GM18519 (cell line): Measurements from ENCODE around the gene CDA.

ENCODE experiments used
- ATAC-seq: cut with Tn5 transposase; IDR thresholded peaks from one replicate; pipeline ENCODE4 v1.9.1; 2021; ENCODE audit warnings: mild to moderate bottlenecking, moderate library complexity; ENCODE audit not compliant: unreplicated experiment, low FRiP score

Gene CDA

DNA sequence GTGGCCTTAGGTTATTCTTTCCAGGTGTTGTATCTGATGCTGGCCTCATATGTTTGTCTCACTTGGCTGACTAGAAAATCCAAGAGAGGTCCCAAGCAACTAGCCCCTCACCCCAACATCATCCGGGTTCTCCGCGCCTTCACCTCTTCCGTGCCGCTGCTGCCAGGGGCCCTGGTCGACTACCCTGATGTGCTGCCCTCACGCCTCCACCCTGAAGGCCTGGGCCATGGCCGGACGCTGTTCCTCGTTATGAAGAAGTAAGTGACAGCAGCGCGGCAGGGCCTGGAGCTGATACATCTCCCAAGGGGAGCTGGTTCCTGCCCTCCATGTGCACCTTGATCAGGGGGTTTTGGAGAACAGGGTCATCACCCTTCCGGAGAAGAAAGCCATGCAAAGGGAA, 55.5 kb downstream of the CDA start:
- ATAC-seq, result no peak

DNA sequence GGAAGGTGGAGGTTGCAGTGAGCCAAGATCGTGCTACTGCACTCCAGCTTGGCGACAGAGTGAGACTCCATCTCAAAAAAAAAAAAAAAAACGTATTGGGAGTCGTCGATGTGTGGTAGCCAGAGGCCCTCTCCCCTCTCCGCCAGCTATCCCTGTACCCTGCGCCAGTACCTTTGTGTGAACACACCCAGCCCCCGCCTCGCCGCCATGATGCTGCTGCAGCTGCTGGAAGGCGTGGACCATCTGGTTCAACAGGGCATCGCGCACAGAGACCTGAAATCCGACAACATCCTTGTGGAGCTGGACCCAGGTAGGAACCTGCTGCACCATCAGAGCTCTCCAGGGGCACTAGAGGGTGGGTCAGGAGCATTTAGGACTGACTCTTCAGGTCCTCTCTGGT, 56.5 kb downstream of the CDA start:
- ATAC-seq, result no peak

DNA sequence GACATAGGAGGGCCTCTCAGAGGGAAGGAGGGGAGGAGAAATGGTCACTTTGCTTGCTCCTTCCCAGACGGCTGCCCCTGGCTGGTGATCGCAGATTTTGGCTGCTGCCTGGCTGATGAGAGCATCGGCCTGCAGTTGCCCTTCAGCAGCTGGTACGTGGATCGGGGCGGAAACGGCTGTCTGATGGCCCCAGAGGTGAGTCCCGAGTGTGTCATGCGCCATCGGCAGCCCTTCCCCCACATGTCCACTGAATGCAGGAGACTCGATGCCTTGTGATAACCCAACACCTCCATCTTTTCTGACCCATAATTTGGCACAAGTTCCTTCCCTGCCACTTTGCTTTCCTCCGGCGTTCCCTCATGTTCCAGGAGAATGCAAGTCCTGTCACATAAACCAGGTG, 59.5 kb downstream of the CDA start:
- ATAC-seq, result no peak

DNA sequence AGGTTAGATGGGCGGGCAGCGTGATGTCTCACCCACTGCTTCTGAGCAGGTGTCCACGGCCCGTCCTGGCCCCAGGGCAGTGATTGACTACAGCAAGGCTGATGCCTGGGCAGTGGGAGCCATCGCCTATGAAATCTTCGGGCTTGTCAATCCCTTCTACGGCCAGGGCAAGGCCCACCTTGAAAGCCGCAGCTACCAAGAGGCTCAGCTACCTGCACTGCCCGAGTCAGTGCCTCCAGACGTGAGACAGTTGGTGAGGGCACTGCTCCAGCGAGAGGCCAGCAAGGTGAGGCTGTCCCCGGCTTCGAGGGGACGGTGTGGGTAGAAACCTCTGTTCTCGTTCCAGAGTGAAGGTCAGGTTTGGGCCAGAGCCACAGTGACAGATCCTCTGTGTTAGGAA, 60.0 kb downstream of the CDA start:
- ATAC-seq, result no peak

DNA sequence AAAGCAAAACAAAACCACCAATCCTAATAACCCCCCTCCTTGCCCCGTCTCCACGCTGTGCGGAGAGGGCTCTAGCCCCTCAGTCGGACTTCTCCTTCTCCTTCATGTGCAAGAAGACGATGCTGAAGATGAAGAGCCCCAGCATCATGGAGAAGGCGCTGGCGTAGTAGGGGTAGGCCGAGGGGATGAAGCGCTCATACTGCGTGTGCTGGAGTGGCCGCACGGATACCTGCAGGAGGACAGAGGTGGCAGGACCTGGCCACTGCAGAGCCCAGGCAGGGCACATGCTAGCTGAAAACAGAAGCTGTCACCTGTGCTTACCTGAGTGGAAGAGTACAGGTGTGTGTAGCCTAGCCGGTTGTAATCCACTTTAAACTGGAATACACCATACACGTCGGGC, 63.4 kb downstream of the CDA start:
- no peak for ATAC-seq

DNA sequence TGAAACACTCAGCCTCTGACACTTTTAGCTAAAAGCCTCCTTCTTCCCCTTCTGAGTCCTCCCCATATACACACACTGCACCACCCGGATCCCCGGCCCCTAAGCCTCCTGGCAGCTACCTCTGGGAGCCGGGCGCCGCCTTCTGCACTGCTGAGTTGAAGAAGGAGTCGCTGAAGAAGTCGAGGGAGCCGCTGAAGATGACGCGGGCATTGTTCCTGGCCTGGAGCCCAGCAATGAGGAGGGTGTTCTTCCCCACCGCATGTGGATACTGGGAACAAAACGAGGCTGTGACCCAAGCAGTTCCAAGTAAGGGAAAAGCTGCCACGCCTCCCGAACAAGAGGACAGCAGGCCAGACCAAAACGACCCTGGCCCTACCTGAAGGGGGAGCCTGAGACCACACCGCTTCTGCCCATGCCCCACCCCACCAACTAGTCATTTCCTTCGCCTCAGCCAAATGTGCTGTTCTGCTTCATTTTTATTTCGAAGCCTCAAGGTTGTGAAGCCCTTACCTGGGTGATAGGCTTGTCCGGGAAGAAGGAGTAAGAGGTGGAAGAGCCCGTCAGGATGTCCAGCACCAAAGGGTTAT, 65.3 kb downstream of the CDA start:
- ATAC-seq, result no peak

DNA sequence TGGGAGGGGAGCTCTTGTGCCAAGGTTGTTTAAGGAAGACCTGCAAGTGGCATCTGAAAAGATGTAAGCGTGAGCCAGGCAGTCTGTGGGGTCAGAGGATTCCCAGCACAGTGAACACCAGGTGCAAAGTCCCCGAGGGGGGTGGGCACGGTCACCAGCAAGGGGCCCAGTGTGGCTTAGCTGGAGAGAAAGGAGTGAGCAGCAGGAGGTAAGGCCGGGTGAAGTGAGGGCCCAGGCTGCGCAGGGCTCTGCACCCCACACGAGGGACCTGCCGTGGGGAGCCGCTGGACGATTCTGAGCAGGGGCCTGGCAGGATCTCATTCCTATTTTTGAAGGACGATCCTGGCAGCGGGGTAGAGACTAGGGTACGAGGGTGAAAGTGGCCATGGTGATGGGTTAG, 68.1 kb downstream of the CDA start:
- no peak for ATAC-seq

DNA sequence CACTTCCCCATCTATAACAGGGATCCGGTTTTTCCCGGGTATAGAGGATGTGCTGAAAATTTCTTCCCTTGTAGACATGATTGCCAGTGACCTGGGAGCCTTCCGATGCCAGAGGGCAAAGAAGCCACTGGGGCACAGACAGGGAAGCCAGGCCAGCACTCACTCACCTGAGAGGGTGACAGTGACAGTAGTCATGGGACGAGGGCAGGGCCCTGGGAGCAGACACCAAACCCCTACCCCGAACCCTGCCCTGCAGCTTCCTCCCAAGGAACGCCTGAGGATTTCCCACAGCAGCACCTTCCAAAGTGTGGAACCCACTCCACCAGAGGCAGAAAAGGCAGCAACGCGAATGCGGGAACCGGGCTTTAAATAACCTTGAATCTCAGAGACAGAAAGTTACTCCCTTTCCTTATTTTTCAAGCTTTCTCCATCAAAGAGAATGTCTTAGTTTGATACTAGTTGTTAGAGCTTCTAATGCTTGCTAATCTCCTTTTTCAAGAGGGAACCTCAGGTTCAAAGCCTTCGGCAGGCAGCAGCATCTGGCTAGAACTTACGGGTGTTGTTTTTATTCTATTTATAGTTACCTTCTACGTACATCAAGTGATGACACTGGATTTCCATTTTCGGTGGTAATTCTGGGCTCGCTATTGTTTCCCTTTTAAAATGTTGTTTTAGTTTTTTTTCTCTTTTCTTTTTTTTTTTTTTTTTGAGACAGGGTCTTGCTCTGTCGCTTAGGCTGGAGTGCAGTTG, 69.4 kb downstream of the CDA start:
- no peak for ATAC-seq

DNA sequence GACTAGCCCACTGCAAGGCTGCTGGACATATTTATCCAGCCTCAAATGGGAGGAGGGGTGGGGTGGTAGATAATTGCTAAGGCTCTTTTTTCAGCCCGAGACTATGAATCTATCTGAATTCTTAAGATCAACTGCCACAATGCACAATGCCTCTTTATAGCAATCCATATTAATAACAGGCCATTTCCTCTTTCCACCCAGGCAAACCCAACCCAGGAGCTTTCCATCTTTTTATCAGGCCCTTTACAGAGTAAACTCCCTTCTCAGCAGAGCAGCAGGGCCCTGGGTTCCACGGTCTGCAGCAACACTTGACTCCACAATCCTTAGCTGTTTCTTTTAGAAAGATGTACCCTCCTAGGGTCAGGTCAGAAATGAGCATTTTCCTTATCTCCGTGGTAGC, 71.5 kb downstream of the CDA start:
- no peak for ATAC-seq

DNA sequence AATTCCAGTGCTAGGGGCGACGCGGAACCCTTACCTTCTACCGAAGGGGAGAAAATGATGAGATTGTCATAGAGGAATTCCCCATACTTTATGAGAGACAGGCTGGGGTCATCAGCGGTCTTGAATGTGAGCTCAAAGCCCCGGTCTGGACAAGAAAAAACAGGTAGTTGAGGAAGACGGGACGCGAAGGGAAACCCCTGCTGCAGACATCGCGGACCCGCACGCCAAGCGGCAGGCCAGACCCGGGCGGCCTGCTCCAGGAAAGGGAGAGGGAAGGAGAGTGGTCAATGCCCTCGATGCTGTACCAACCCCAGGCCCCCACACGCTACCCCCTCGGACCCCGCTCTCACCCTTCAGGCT, 71.9 kb downstream of the CDA start:
- no peak for ATAC-seq

DNA sequence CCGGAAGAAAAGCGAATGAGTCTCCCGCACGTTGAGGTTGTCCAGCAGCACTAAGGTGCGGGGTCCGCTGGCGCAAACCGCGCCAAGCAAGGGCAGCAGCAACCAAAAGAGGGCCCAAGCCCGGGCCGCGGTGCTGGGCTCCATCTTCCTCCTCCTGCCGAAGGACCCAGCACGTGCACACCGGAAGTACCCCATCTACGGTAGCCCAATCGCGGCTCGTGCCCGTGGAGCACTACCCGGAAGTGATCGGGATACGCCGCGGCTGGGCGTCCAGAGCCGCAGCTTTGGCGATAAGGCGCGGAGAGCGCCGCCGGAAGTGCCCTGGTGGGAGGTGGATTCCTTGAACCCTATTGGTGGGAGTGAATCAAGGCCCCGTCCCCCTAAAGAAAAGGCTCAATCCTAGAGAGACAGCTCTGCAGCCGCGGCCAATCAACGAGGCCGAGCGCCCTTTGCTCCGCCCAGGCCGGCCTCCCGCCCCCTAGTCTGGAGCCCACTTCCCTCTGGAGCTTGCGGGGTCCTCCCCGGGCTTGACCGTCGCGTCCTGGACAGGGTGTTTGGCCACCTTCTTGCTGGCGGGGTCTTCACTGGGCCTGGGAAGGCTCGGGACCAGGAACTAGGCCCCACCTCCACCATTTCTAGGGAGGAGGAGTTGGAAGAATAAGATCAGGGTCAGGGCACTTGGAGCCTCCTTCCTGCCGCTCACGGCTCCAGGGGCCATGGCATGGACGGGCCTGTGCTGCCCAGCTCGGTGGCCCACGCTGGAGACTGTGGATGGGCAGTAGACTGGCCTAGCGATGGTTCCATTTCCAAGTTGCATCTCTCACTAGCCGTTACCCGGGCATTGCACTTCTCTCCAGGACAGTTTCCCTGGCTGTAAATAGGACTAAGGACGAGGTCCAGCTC, 72.6 kb downstream of the CDA start, which contains the start of gene DDOST:
Gene DDOST (minus strand): TSS at position 163 of the 903 bp plus-strand sequence. CDS start 19 bp downstream, at position 144.
- peak; percentile 89 for ATAC-seq

DNA sequence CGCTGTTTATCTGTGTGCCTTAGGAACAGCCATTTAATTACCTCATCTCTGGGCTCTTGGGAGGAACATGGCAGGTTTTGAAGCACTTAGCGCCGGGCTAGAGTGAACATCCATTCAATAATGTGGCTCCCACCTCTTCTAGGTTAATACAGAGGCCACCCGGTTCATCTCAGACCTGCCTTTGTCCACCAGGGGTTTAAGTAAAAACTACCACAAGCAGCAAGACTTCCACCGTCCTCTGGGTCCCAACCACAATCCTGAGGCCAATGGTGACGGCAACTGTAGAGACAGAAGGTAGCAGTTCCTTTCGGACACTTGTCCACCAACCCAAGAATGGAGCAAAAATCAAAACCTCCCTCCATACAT, 73.2 kb downstream of the CDA start:
- no peak for ATAC-seq

DNA sequence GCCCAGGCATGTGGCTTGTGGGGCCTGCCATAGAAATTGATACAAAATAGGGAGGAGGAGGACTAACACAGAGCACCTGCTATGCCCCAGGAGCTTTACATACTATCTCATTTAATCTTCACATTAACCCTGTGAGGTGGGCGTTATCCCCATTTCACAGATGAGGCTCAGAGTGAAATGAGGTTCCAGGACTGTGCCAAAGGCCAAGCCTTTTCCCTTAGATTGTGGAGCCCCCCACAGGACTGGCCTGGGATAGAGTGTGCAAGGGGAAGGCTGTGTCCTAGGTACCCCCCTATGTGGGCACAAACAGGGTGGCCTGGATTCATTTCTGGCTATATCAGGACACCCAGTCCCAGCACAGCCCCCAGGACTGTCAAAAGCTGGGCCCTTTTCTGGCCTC, 74.5 kb downstream of the CDA start:
- ATAC-seq, result no peak

DNA sequence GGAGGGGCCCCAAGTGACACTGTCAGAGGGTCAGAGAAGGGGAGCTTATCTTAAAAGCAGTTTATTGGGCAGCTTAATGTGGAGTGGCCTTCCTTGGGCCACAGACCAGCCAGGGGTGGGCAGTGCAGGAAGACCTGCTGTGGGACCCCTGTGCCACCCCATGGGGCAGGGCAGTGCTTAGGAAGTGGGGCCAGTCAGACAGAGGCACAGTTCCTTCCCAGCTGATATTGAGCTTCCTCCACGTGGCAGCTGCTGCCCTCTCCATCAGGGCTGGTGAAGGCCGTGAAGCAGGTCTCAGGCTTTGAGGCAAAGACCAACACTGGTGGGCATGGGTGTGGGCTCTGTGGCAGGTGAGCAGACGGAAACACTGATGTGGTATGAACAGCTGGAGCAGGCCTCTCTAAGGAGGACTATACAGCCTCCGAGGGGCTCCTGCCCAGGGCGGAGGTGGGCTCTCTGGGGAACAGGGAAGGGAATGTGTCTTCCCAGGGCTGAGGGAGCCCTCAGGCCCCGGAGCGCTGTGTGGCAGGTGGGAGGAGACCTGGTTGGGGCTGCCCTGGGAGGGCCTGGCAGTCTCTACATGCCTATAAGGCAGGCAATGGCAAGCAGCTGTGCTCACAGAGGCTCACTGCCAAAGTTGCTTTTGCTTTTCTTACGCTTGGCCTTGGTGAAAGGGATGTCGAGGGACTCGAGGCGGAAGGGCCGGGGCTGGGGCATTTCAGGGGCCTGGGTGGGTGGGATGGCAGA, 75.2 kb downstream of the CDA start:
- no peak for ATAC-seq

DNA sequence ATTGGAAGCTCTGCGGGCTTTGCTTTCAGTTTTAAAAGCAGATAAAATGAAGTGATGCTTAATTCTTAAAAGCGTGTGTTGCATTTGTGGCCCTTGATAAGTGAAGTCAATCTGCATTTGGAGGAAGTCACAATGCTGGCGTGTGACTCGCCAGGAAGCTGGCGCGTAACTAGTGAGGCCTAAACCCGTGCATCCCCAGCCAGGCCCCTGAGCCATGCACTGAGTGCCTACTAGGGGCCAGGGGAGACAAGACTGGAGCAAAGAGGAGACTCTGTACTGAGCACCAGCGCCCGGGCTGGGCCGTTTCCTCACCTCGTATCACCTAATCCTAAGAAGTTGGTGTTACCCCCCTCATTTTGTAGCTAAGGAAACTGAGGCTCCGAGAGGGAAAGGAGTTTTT, 76.8 kb downstream of the CDA start:
- ATAC-seq, result no peak

DNA sequence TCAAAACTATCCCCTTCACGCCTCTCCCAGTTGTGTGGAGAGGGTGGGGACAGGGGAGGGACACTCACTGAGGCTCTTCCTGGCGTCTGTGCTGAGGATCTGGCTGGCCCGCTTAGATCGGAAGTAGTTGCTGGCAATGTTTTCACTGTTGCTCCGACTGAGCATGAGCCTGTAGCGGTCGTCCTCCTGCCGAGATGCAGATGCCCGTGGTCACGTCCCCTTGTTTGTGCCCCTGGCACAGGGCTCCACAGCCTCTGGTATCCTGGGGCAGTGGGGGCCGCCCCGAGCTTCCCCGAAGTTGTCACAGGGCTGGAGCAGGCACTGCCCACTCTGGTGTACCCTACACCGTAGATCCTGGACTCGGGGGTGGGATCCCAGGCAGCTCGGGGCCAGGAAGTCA, 77.2 kb downstream of the CDA start:
- ATAC-seq, result no peak

DNA sequence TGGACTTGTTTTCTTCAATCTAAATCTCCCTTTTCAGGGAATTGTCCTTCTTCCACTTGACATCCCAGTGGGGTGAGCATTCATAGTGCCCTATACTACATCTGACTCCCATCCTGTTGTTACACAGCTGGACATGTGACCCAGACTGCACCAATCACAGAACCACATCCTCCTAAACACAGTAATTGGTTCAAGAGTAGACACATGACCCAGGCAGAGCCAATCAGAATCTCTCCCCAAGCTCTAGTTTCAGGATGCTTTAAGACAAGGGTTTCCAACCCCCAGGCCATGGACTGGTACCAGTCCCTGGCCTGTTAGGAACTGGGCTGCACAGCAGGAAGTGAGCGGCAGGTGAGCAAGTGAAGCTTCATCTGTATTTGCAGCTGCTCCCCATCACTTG, 77.9 kb downstream of the CDA start:
- ATAC-seq, result no peak
